HCT116 (cell line): ENCODE data around the gene ARHGEF25. TPM values are rescaled to one million over a fixed set of nuclear protein-coding genes. Genes with fewer than 3 reads are reported as not detected.

Experiments used
- ATAC-seq: fragments of 200-7000 bp; cut with Tn5 transposase; 2 replicates; pipeline ENCODE4 v1.9.1; 2020; ENCODE audit warnings: mild to moderate bottlenecking, moderate library complexity
- BruUV-seq: library from RNA; stranded (reverse); fragments of 400-500 nt; replicated peaks from 2 replicates; lab custom pipeline; 2021; lab: Mats Ljungman, UMichigan
- CTCF ChIA-PET: fragments of 300-600 bp; sonication (Branson Sonifier 250); formaldehyde crosslinking; loops from one replicate; lab custom pipeline; 2021; ENCODE audit warnings: antibody characterized with exemption; lab: Charles Lee
- POLR2A ChIA-PET: fragments of 300-600, 350-600 bp; sonication (Branson Sonifier 250); formaldehyde crosslinking; loops from one replicate; lab custom pipeline; 2021; ENCODE audit warnings: antibody characterized with exemption; lab: Charles Lee
- RAD21 ChIA-PET, 2 experiments: fragments of 300-600 bp; sonication (Branson Sonifier 250); formaldehyde crosslinking; loops; one replicate each; lab custom pipeline; 2023; ENCODE audit warnings: low total read pairs in 2 of 2; ENCODE audit not compliant: uncharacterized antibody in 2 of 2, unreplicated experiment in 2 of 2, low non-redundant PET in 1 of 2; lab: Charles Lee
- DNase-seq: peaks from one replicate; pipeline ENCODE4 v3.0.0-alpha.2; 2010; ENCODE audit warnings: low read depth, low spot score
- H2AFZ ChIP-seq: fragments of 200-600 bp; shearing (Covaris generic), sonication (generic); 2 replicates; pipeline ENCODE4 v1.6.1; 2017; ENCODE audit warnings: low read depth, mixed run types, mixed read lengths, antibody characterized with exemption, low read length; ENCODE audit not compliant: poor library complexity, severe bottlenecking
- H3K27ac ChIP-seq: 2 replicates; pipeline ENCODE4 v1.5.1; 2012; ENCODE audit warnings: low read depth, low read length
- H3K27me3 ChIP-seq: fragments of 200-600 bp; sonication (generic); 2 replicates; pipeline ENCODE4 v1.6.1; 2016; ENCODE audit warnings: mixed run types, low read length, mixed read lengths; ENCODE audit not compliant: insufficient read depth
- H3K36me3 ChIP-seq, 2 experiments: fragments of 200-500 bp in 1 of 2; fragments of 200-600 bp in 1 of 2; sonication (Bioruptor generic) in 1 of 2; sonication (generic) in 1 of 2; 2 replicates each; pipeline versions ENCODE4 v1.5.1 to v1.6.1; 2014 to 2016; ENCODE audit warnings: low read length in 2 of 2, inconsistent platforms in 1 of 2, mixed read lengths in 1 of 2, mixed run types in 1 of 2; ENCODE audit not compliant: insufficient read depth in 2 of 2, control insufficient read depth in 1 of 2
- H3K4me1 ChIP-seq, 2 experiments: fragments of 200-600 bp in 1 of 2; sonication (generic) in 1 of 2; 2 replicates each; pipeline versions ENCODE4 v1.5.1 to v1.6.1; 2012 to 2017; ENCODE audit warnings: low read length in 2 of 2, inconsistent platforms in 1 of 2, mild to moderate bottlenecking in 1 of 2, mixed read lengths in 1 of 2, mixed run types in 1 of 2, moderate library complexity in 1 of 2; ENCODE audit not compliant: insufficient read depth in 2 of 2, control insufficient read depth in 1 of 2
- H3K4me2 ChIP-seq: fragments of 200-600 bp; sonication (generic); 2 replicates; pipeline ENCODE4 v1.6.1; 2017; ENCODE audit warnings: mixed run types, low read length, mixed read lengths
- H3K4me3 ChIP-seq, 2 experiments: fragments of 200-600 bp in 1 of 2; sonication (generic) in 1 of 2; replicated peaks in 1 of 2; 2 replicates each; pipeline ENCODE4 v1.5.1; 2011 to 2016; ENCODE audit warnings: low read length in 2 of 2, control low read depth in 1 of 2, low read depth in 1 of 2, mild to moderate bottlenecking in 1 of 2, mixed read lengths in 1 of 2, mixed run types in 1 of 2
- H3K79me2 ChIP-seq: fragments of 200-600 bp; sonication (generic); 2 replicates; pipeline ENCODE4 v1.6.1; 2017; ENCODE audit warnings: mild to moderate bottlenecking, mixed run types, low read length, moderate library complexity, mixed read lengths; ENCODE audit not compliant: insufficient read depth
- H3K9ac ChIP-seq: fragments of 200-600 bp; sonication (generic); 2 replicates; pipeline ENCODE4 v1.6.1; 2016; ENCODE audit warnings: low read length, mixed read lengths
- H3K9me2 ChIP-seq: fragments of 200-600 bp; sonication (generic), shearing (Covaris generic); 2 replicates; pipeline ENCODE4 v1.6.1; 2017; ENCODE audit warnings: mixed run types, mild to moderate bottlenecking, moderate library complexity; ENCODE audit not compliant: insufficient read depth
- H3K9me3 ChIP-seq, 2 experiments: fragments of 200-500 bp in 1 of 2; fragments of 200-600 bp in 1 of 2; sonication (Bioruptor generic) in 1 of 2; sonication (generic) in 1 of 2; 2 replicates each; pipeline ENCODE4 v1.6.1; 2014 to 2017; ENCODE audit warnings: low read length in 2 of 2, mixed read lengths in 2 of 2, inconsistent platforms in 1 of 2, low read depth in 1 of 2, mild to moderate bottlenecking in 1 of 2, mixed run types in 1 of 2, moderate library complexity in 1 of 2; ENCODE audit not compliant: control insufficient read depth in 1 of 2, insufficient read depth in 1 of 2
- H4K20me1 ChIP-seq: fragments of 200-600 bp; sonication (generic), shearing (Covaris generic); 2 replicates; pipeline ENCODE4 v1.6.1; 2017; ENCODE audit warnings: mixed run types, mild to moderate bottlenecking, moderate library complexity; ENCODE audit not compliant: insufficient read depth
- CTCF ChIP-seq, 3 experiments: fragments of 200-600 bp in 1 of 3; sonication (generic) in 1 of 3; IDR thresholded peaks in 2 of 3; conservative IDR thresholded peaks in 1 of 3; 2 replicates each; pipeline ENCODE4 v1.5.1; 2012 to 2017; ENCODE audit warnings: low read depth in 2 of 3, low read length in 2 of 3, antibody characterized with exemption in 1 of 3, borderline replicate concordance in 1 of 3, control low read depth in 1 of 3, mild to moderate bottlenecking in 1 of 3, mixed read lengths in 1 of 3, mixed run types in 1 of 3, moderate library complexity in 1 of 3; ENCODE audit not compliant: insufficient read depth in 1 of 3
- EGR1 ChIP-seq: IDR thresholded peaks from 2 replicates; pipeline ENCODE4 v1.6.1; 2012; ENCODE audit warnings: low read depth
- EZH2 ChIP-seq: fragments of 200-600 bp; sonication (generic); IDR thresholded peaks from 2 replicates; pipeline ENCODE4 v1.6.1; 2017; ENCODE audit warnings: antibody characterized with exemption, mixed run types
- JUND ChIP-seq: IDR thresholded peaks from 2 replicates; pipeline ENCODE4 v1.6.1; 2012
- MAX ChIP-seq: IDR thresholded peaks from 2 replicates; pipeline ENCODE4 v1.6.1; 2012
- POLR2A ChIP-seq: IDR thresholded peaks from 2 replicates; pipeline ENCODE4 v1.7.0; 2011; ENCODE audit warnings: borderline replicate concordance; ENCODE audit not compliant: insufficient read depth, insufficient read length; ENCODE audit errors: extremely low read depth
- RAD21 ChIP-seq: IDR thresholded peaks from 2 replicates; pipeline ENCODE4 v1.6.1; 2012; ENCODE audit warnings: low read depth, mild to moderate bottlenecking
- SP1 ChIP-seq: IDR thresholded peaks from 2 replicates; pipeline ENCODE4 v1.6.1; 2012; ENCODE audit warnings: low read depth
- SRF ChIP-seq: IDR thresholded peaks from 2 replicates; pipeline ENCODE4 v1.6.1; 2012; ENCODE audit warnings: low read depth
- TCF7L2 ChIP-seq: IDR thresholded peaks from 2 replicates; pipeline ENCODE4 v1.7.0; 2011; ENCODE audit warnings: borderline replicate concordance, inconsistent platforms; ENCODE audit not compliant: insufficient read depth, insufficient read length; ENCODE audit errors: extremely low read depth
- YY1 ChIP-seq: IDR thresholded peaks from 2 replicates; pipeline ENCODE4 v1.6.1; 2011; ENCODE audit warnings: low read length, low read depth, moderate library complexity, mild to moderate bottlenecking; ENCODE audit not compliant: insufficient replicate concordance; ENCODE audit errors: extremely low read depth
- ZFX ChIP-seq: fragments of 450-650 bp; IDR thresholded peaks from 2 replicates; pipeline ENCODE4 v1.6.1; 2017
- ZNF274 ChIP-seq: fragments of 200-500 bp; sonication (Bioruptor generic); IDR thresholded peaks from 2 replicates; pipeline ENCODE4 v1.6.1; 2014; ENCODE audit warnings: mild to moderate bottlenecking, low read depth, low read length, inconsistent platforms
- intact Hi-C: fragments of 100-400 bp; cut with micrococcal nuclease; formaldehyde crosslinking; loops from 2 replicates; pipeline ENCODE4 v1.10.0; 2022
- total RNA-seq: library from RNA; stranded (reverse); gene quantifications from one replicate; pipeline ENCODE4 v1.2.1, GENCODE V29; 2021; ENCODE audit not compliant: unreplicated experiment

The ARHGEF25 gene
- total RNA-seq, 1 experiment from 2014 or later, result 3.6 TPM

GRCh38 chr12:57619434-57620244 is 8.4 kb downstream of the ARHGEF25 start:
- no peaks in the 10 kb centered on the region for H3K36me3 ChIP-seq
- intact Hi-C loops, result no loop called here
- H4K20me1 ChIP-seq, result no peaks in the 10 kb centered on the region
- no peaks in the 10 kb centered on the region for H3K9me2 ChIP-seq
- no peaks in the 10 kb centered on the region for H3K79me2 ChIP-seq
- CTCF ChIA-PET, result interaction anchor here (0.9 to 1.2 kb wide), 2 partner anchors 20 to 36 kb away, joined by 3 read pairs; no protein-coding TSS in a partner anchor
- RAD21 ChIA-PET, result interaction anchor here in 1 of 2 experiments (0.6 kb wide), 1 partner anchor 173 kb away, joined by 4 read pairs; no protein-coding TSS in a partner anchor
- POLR2A ChIA-PET, result no interaction called here
- H3K9me3 ChIP-seq, result no peaks in the 10 kb centered on the region
- H2AFZ ChIP-seq, result no peak overlapping the region
- BruUV-seq, result no TSS peak
- DNase-seq (no peak), ATAC-seq (no peak)
- no peak overlapping the region for H3K9ac ChIP-seq
- H3K27me3 ChIP-seq, result peaks cover 4% of the 10 kb centered on the region; the same call in 1 of the 2 replicates
- no peak overlapping the region for H3K27ac ChIP-seq
- no peaks in the 10 kb centered on the region for H3K4me1 ChIP-seq
- H3K4me2 ChIP-seq, result no peak overlapping the region
- TF ChIP-seq EGR1 (no peak), ZNF274 (no peak), YY1 (no peak), TCF7L2 (no peak), ZFX (no peak), POLR2A (no peak), SP1 (no peak), MAX (no peak), JUND (no peak), CTCF (IDR thresholded peaks at IDR 0.05 in 2 of 3, conservative IDR thresholded peaks at IDR 0.05 in 1 of 3; ENCODE audit: borderline replicate concordance in 1 of 3, insufficient read depth in 1 of 3, low read depth in 2 of 3, low read length in 2 of 3) (no peak), SRF (no peak), EZH2 (no peak), RAD21 (no peak)
- H3K4me3 ChIP-seq, result no peak overlapping the region
